H9 (cell line): ENCODE measurements around the gene FOXL1. TPM values are rescaled to one million over a fixed set of nuclear protein-coding genes. Genes with fewer than 3 reads are reported as not detected.
A peak's percentile ranks its signal among the peaks of the same experiment; 100 is the strongest.

Experiments used
- DNase-seq: peaks from one replicate; pipeline ENCODE4 v3.0.0-alpha.2; 2017
- H2AFZ ChIP-seq: one replicate; pipeline ENCODE4 v1.6.1; 2013; ENCODE audit warnings: mild to moderate bottlenecking, low read length, control low read depth, moderate library complexity
- H2AK5ac ChIP-seq: 2 replicates; pipeline ENCODE4 v1.6.1; 2013; ENCODE audit warnings: low read length, control low read depth, mixed read lengths; ENCODE audit not compliant: insufficient read length
- H2BK120ac ChIP-seq: one replicate; pipeline ENCODE4 v1.6.1; 2013; ENCODE audit warnings: low read depth, mild to moderate bottlenecking, low read length, control low read depth, inconsistent platforms; ENCODE audit not compliant: poor library complexity, severe bottlenecking
- H2BK12ac ChIP-seq: 2 replicates; pipeline ENCODE4 v1.6.1; 2013; ENCODE audit warnings: low read length, control low read depth, mixed read lengths, low read depth; ENCODE audit not compliant: insufficient read length
- H2BK15ac ChIP-seq: 2 replicates; pipeline ENCODE4 v1.6.1; 2013; ENCODE audit warnings: low read depth, low read length, control low read depth
- H2BK20ac ChIP-seq: one replicate; pipeline ENCODE4 v1.6.1; 2013; ENCODE audit warnings: low read depth, mild to moderate bottlenecking, low read length, control low read depth, inconsistent platforms; ENCODE audit not compliant: poor library complexity, severe bottlenecking
- H2BK5ac ChIP-seq: 2 replicates; pipeline ENCODE4 v1.6.1; 2013; ENCODE audit warnings: low read length, control low read depth, mixed read lengths; ENCODE audit not compliant: insufficient read length
- H3K14ac ChIP-seq: 2 replicates; pipeline ENCODE4 v1.6.1; 2013; ENCODE audit warnings: low read length, control low read depth; ENCODE audit not compliant: insufficient read depth
- H3K18ac ChIP-seq: 2 replicates; pipeline ENCODE4 v1.6.1; 2013; ENCODE audit warnings: low read depth, mild to moderate bottlenecking, mixed read lengths, low read length, control low read depth; ENCODE audit not compliant: insufficient read length
- H3K23ac ChIP-seq: 2 replicates; pipeline ENCODE4 v1.6.1; 2013; ENCODE audit warnings: low read length, control low read depth, mixed read lengths, low read depth; ENCODE audit not compliant: insufficient read length
- H3K23me2 ChIP-seq: 2 replicates; pipeline ENCODE4 v1.6.1; 2013; ENCODE audit warnings: low read depth, mild to moderate bottlenecking, mixed read lengths, low read length, control low read depth; ENCODE audit not compliant: insufficient read length, poor library complexity, severe bottlenecking
- H3K27ac ChIP-seq: 2 replicates; pipeline ENCODE4 v1.5.1; 2013; ENCODE audit warnings: low read length, control low read depth, mixed read lengths, low read depth; ENCODE audit not compliant: insufficient read length
- H3K27me3 ChIP-seq: 2 replicates; pipeline ENCODE4 v1.6.1; 2013; ENCODE audit warnings: low read length, control low read depth, inconsistent platforms; ENCODE audit not compliant: insufficient read depth
- H3K4ac ChIP-seq: 2 replicates; pipeline ENCODE4 v1.6.1; 2013; ENCODE audit warnings: low read depth, mild to moderate bottlenecking, control low read depth, inconsistent platforms, low read length, moderate library complexity
- H3K4me1 ChIP-seq: 2 replicates; pipeline ENCODE4 v1.6.1; 2013; ENCODE audit warnings: low read length, control low read depth, inconsistent platforms; ENCODE audit not compliant: insufficient read depth
- H3K4me2 ChIP-seq: 2 replicates; pipeline ENCODE4 v1.6.1; 2013; ENCODE audit warnings: low read length, control low read depth, mixed read lengths; ENCODE audit not compliant: insufficient read length, insufficient read depth
- H3K56ac ChIP-seq: 2 replicates; pipeline ENCODE4 v1.6.1; 2013; ENCODE audit warnings: low read depth, mild to moderate bottlenecking, mixed read lengths, low read length, control low read depth; ENCODE audit not compliant: insufficient read length
- H3K79me1 ChIP-seq: 2 replicates; pipeline ENCODE4 v1.6.1; 2013; ENCODE audit warnings: low read depth, mild to moderate bottlenecking, moderate library complexity, low read length, control low read depth, inconsistent platforms; ENCODE audit not compliant: insufficient read depth, poor library complexity, severe bottlenecking
- H3K79me2 ChIP-seq: 2 replicates; pipeline ENCODE4 v1.6.1; 2013; ENCODE audit warnings: low read length, control low read depth, inconsistent platforms; ENCODE audit not compliant: insufficient read depth
- H3K9ac ChIP-seq: 2 replicates; pipeline ENCODE4 v1.6.1; 2013; ENCODE audit warnings: low read length, control low read depth, mixed read lengths; ENCODE audit not compliant: insufficient read length; ENCODE audit errors: extremely low read depth
- H3K9me3 ChIP-seq: one replicate; pipeline ENCODE4 v1.6.1; 2013; ENCODE audit warnings: low read depth, low read length, inconsistent platforms; ENCODE audit not compliant: control insufficient read depth
- H3T11ph ChIP-seq: one replicate; pipeline ENCODE4 v1.6.1; 2013; ENCODE audit warnings: mild to moderate bottlenecking, low read length, control low read depth, inconsistent platforms
- H4K20me1 ChIP-seq: one replicate; pipeline ENCODE4 v1.6.1; 2013; ENCODE audit not compliant: control insufficient read depth, insufficient read length, insufficient read depth
- H4K5ac ChIP-seq: 2 replicates; pipeline ENCODE4 v1.6.1; 2013; ENCODE audit warnings: low read depth, mild to moderate bottlenecking, mixed read lengths, low read length, control low read depth; ENCODE audit not compliant: insufficient read length
- H4K8ac ChIP-seq: replicated peaks from 2 replicates; pipeline ENCODE4 v1.6.1; 2013; ENCODE audit warnings: low read length, control low read depth, mixed read lengths, low read depth; ENCODE audit not compliant: insufficient read length
- H4K91ac ChIP-seq: 2 replicates; pipeline ENCODE4 v1.6.1; 2013; ENCODE audit warnings: low read depth, mild to moderate bottlenecking, moderate library complexity, mixed read lengths, low read length, control low read depth; ENCODE audit not compliant: insufficient read length
- H3K27ac Mint-ChIP-seq, 3 experiments: 2 replicates in 2 of 3; 3 replicates in 1 of 3; pipeline ENCODE4 v1.8.0; 2020 to 2021; ENCODE audit warnings: mixed read lengths in 3 of 3, mild to moderate bottlenecking in 1 of 3, moderate library complexity in 1 of 3
- H3K27me3 Mint-ChIP-seq: 2 replicates; pipeline ENCODE4 v1.8.0; 2021; ENCODE audit warnings: low read depth, mild to moderate bottlenecking, moderate library complexity, mixed read lengths
- H3K36me3 Mint-ChIP-seq, 3 experiments: 2 replicates in 2 of 3; 3 replicates in 1 of 3; pipeline ENCODE4 v1.8.0; 2020 to 2021; ENCODE audit warnings: low read depth in 3 of 3, mixed read lengths in 3 of 3; ENCODE audit not compliant: insufficient read depth in 1 of 3
- H3K4me1 Mint-ChIP-seq, 2 experiments: 2 replicates each; pipeline ENCODE4 v1.8.0; 2020; ENCODE audit warnings: mixed read lengths in 2 of 2
- H3K4me3 Mint-ChIP-seq, 2 experiments: 2 replicates in 1 of 2; 3 replicates in 1 of 2; pipeline ENCODE4 v1.8.0; 2020 to 2021; ENCODE audit warnings: mild to moderate bottlenecking in 2 of 2, mixed read lengths in 2 of 2, moderate library complexity in 1 of 2
- H3K9me3 Mint-ChIP-seq, 2 experiments: 2 replicates in 1 of 2; 3 replicates in 1 of 2; pipeline ENCODE4 v1.8.0; 2020; ENCODE audit warnings: mild to moderate bottlenecking in 2 of 2, mixed read lengths in 2 of 2, moderate library complexity in 1 of 2
- CTCF ChIP-seq: fragments of 200-600 bp; sonication (generic); conservative IDR thresholded peaks from 3 replicates; pipeline ENCODE4 v1.8.0; 2021; ENCODE audit warnings: antibody characterized with exemption, mild to moderate bottlenecking
- WGBS: extraction: QIAGEN DNeasy Blood & Tissue Kit; methylation state at CpG from one replicate; pipeline ENCODE4 v1.1.7; 2013; ENCODE audit warnings: missing lambda C conversion rate, low lambda C conversion rate, mixed read lengths; ENCODE audit not compliant: insufficient read length; ENCODE audit errors: extremely low coverage; 5-methylcytosine and 5-hydroxymethylcytosine counted together
- total RNA-seq: library from RNA; stranded (reverse); gene quantifications from 2 replicates; pipeline ENCODE4 v1.2.1, GENCODE V29; 2021

FOXL1 gene
- total RNA-seq, 1 experiment from 2014 or later = 0.09 TPM

- Histone ChIP-seq H3K9ac (no peak overlapping the region), H3T11ph (no peak overlapping the region), H3K23me2 (peaks cover 14% of the 10 kb centered on the region), H3K18ac (no peak overlapping the region), H4K5ac (no peak overlapping the region), H3K79me1 (no peaks in the 10 kb centered on the region), H2BK15ac (no peak overlapping the region), H3K14ac (no peak overlapping the region), H3K27me3 (peaks cover 84% of the 10 kb centered on the region), H2BK12ac (no peak overlapping the region), H3K4ac (no peak overlapping the region), H3K27ac (no peak overlapping the region), H4K8ac (no peak overlapping the region), H2AFZ (no peak overlapping the region), H4K20me1 (no peaks in the 10 kb centered on the region), H2BK5ac (no peak overlapping the region), H4K91ac (no peak overlapping the region), H3K56ac (no peak overlapping the region), H2AK5ac (no peak overlapping the region), H3K23ac (no peak overlapping the region), H3K79me2 (no peaks in the 10 kb centered on the region), H3K9me3 (no peaks in the 10 kb centered on the region), H3K4me1 (peaks cover 14% of the 10 kb centered on the region; the same call in 1 of the 2 replicates), H2BK120ac (no peak overlapping the region), H2BK20ac (no peak overlapping the region), H3K4me2 (peak overlapping the region; percentile 54)
- no peak for TF ChIP-seq CTCF
- Mint-ChIP-seq H3K27me3 (peaks cover 97% of the 10 kb centered on the region), H3K9me3 (peaks cover 3 to 5% of the 10 kb centered on the region in 2 experiments; a peak in 3 of 5 replicates), H3K4me3 (peak overlapping the region in 1 of 2 experiments; percentile 94; a peak in 4 of 5 replicates), H3K4me1 (peaks cover 46 to 59% of the 10 kb centered on the region in 2 experiments), H3K27ac (no peak overlapping the region), H3K36me3 (peaks cover 0 to 1% (median 0%) of the 10 kb centered on the region in 3 experiments; a peak in 2 of 7 replicates)
- no peak for DNase-seq
- WGBS = no CpG with 5 or more reads among the region's 17 CpGs
Measured at GRCh38 chr16:86575095-86575685, 3.2 kb upstream of the FOXL1 start.
